ENCODE measurements around the gene MRPS11.

GRCh38 chr15:88526247-88526879 is 58.9 kb downstream of the MRPS11 start:
- TF ChIP-seq CTCF (IDR thresholded peaks at IDR 0.05; ENCODE audit: low read length) = no peak
- no peak for TF ChIP-seq EZH2 (optimal IDR thresholded peaks at IDR 0.05; ENCODE audit: low read depth, low read length)
